A673 (cell line): ENCODE data around the gene ZCCHC10. TPM values are rescaled to one million over a fixed set of nuclear protein-coding genes. Genes with fewer than 3 reads are reported as not detected.
"Not testable (repeated sequence)": the region's sequence is repeated elsewhere in the genome, so short reads cannot be mapped to it uniquely, and the experiment has no call there.

Source experiments
- BruUV-seq: library from RNA; stranded (reverse); fragments of 400-500 nt; replicated peaks from 2 replicates; lab custom pipeline; 2021; lab: Mats Ljungman, UMichigan
- CTCF ChIA-PET: fragments of 300-600 bp; sonication (Branson Sonifier 250); formaldehyde crosslinking; loops from one replicate; lab custom pipeline; 2022; ENCODE audit warnings: antibody characterized with exemption; lab: Charles Lee
- POLR2A ChIA-PET: fragments of 300-600 bp; sonication (Branson Sonifier 250); formaldehyde crosslinking; loops from one replicate; lab custom pipeline; 2022; ENCODE audit warnings: antibody characterized with exemption; ENCODE audit not compliant: low non-redundant PET; lab: Charles Lee
- DNase-seq: peaks from one replicate; pipeline ENCODE4 v3.0.0-alpha.2; 2015; ENCODE audit warnings: low spot score
- H3K27ac ChIP-seq: fragments of 200-600 bp; sonication (generic); 2 replicates; pipeline ENCODE4 v1.5.1; 2016; ENCODE audit warnings: mixed run types, low read depth, mild to moderate bottlenecking, mixed read lengths, antibody characterized with exemption, low read length; ENCODE audit not compliant: poor library complexity, severe bottlenecking
- H3K27me3 ChIP-seq: fragments of 200-600 bp; sonication (generic); replicated peaks from 2 replicates; pipeline ENCODE4 v1.6.1; 2017; ENCODE audit warnings: mixed run types, low read depth, mild to moderate bottlenecking, mixed read lengths, antibody characterized with exemption, low read length; ENCODE audit not compliant: insufficient read depth, poor library complexity
- H3K36me3 ChIP-seq: fragments of 200-600 bp; sonication (generic); 2 replicates; pipeline ENCODE4 v1.6.1; 2016; ENCODE audit warnings: mixed run types, mild to moderate bottlenecking, mixed read lengths, antibody characterized with exemption, low read length; ENCODE audit not compliant: insufficient read depth, poor library complexity, severe bottlenecking
- H3K4me1 ChIP-seq: fragments of 200-600 bp; sonication (generic); 2 replicates; pipeline ENCODE4 v1.6.1; 2017; ENCODE audit warnings: mixed run types, mild to moderate bottlenecking, mixed read lengths, antibody characterized with exemption, low read length; ENCODE audit not compliant: insufficient read depth, poor library complexity, severe bottlenecking
- H3K4me3 ChIP-seq: fragments of 200-600 bp; sonication (generic); 2 replicates; pipeline ENCODE4 v1.5.1; 2016; ENCODE audit warnings: low read depth, mixed run types, mild to moderate bottlenecking, mixed read lengths, low read length; ENCODE audit not compliant: poor library complexity, severe bottlenecking
- H3K9me3 ChIP-seq: fragments of 200-600 bp; sonication (generic); 2 replicates; pipeline ENCODE4 v1.6.1; 2016; ENCODE audit warnings: mixed run types, low read depth, mild to moderate bottlenecking, mixed read lengths, antibody characterized with exemption, low read length; ENCODE audit not compliant: poor library complexity, severe bottlenecking
- EZH2 ChIP-seq: fragments of 200-600 bp; sonication (generic); IDR thresholded peaks from 2 replicates; pipeline ENCODE4 v1.6.1; 2017; ENCODE audit warnings: borderline replicate concordance, low read depth, mild to moderate bottlenecking, mixed read lengths, antibody characterized with exemption, low read length; ENCODE audit not compliant: poor library complexity, severe bottlenecking
- intact Hi-C: fragments of 100-400 bp; cut with micrococcal nuclease; formaldehyde crosslinking; loops from one replicate; pipeline ENCODE4 v1.10.0; 2022; ENCODE audit not compliant: unreplicated experiment
- total RNA-seq: library from RNA; stranded (reverse); gene quantifications from 2 replicates; pipeline ENCODE4 v1.2.3, GENCODE V29; 2021
- TF ChIP-seq, protein P1 (sequence below): fragments of 300-800, 200-600 bp; sonication (generic); conservative IDR thresholded peaks from 2 replicates; pipeline ENCODE4 v1.5.1; 2017; ENCODE audit warnings: low read depth, mild to moderate bottlenecking, antibody characterized with exemption, low read length, moderate library complexity, mixed read lengths

ZCCHC10 gene
- total RNA-seq, 1 experiment from 2014 or later = 31.2 TPM

GRCh38 chr5:133017964-133018363 lies 8.4 kb downstream of the ZCCHC10 start:
- intact Hi-C loops = no loop called here
- Histone ChIP-seq H3K4me3 (no peak overlapping the region), H3K36me3 (peaks cover 19% of the 10 kb centered on the region), H3K9me3 (no peaks in the 10 kb centered on the region), H3K27ac (no peak overlapping the region), H3K27me3 (no peaks in the 10 kb centered on the region), H3K4me1 (no peaks in the 10 kb centered on the region)
- no TSS peak for BruUV-seq
- CTCF ChIA-PET = no interaction called here
- DNase-seq = no peak
- no peak for TF ChIP-seq EZH2
- TF ChIP-seq, protein P1, sequence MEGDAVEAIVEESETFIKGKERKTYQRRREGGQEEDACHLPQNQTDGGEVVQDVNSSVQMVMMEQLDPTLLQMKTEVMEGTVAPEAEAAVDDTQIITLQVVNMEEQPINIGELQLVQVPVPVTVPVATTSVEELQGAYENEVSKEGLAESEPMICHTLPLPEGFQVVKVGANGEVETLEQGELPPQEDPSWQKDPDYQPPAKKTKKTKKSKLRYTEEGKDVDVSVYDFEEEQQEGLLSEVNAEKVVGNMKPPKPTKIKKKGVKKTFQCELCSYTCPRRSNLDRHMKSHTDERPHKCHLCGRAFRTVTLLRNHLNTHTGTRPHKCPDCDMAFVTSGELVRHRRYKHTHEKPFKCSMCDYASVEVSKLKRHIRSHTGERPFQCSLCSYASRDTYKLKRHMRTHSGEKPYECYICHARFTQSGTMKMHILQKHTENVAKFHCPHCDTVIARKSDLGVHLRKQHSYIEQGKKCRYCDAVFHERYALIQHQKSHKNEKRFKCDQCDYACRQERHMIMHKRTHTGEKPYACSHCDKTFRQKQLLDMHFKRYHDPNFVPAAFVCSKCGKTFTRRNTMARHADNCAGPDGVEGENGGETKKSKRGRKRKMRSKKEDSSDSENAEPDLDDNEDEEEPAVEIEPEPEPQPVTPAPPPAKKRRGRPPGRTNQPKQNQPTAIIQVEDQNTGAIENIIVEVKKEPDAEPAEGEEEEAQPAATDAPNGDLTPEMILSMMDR = no peak
- POLR2A ChIA-PET = no interaction called here

GRCh38 chr5:133015466-133015865 lies 10.9 kb downstream of the ZCCHC10 start:
- Histone ChIP-seq H3K27me3 (no peaks in the 10 kb centered on the region), H3K36me3 (peaks cover 13% of the 10 kb centered on the region), H3K9me3 (no peaks in the 10 kb centered on the region), H3K4me3 (no peak overlapping the region), H3K4me1 (no peaks in the 10 kb centered on the region), H3K27ac (no peak overlapping the region)
- TF ChIP-seq, protein P1 = no peak
- POLR2A ChIA-PET = no interaction called here
- BruUV-seq = no TSS peak
- DNase-seq = no peak
- CTCF ChIA-PET = no interaction called here
- intact Hi-C loops = no loop called here

GRCh38 chr5:133008455-133008854 lies 17.9 kb downstream of the ZCCHC10 start:
- H3K27ac ChIP-seq, H3K9me3 ChIP-seq, H3K4me1 ChIP-seq, POLR2A ChIA-PET, BruUV-seq, H3K4me3 ChIP-seq, H3K27me3 ChIP-seq, intact Hi-C loops, CTCF ChIA-PET, DNase-seq, H3K36me3 ChIP-seq: not testable (repeated sequence)

GRCh38 chr5:133006653-133007052 lies 19.7 kb downstream of the ZCCHC10 start:
- Histone ChIP-seq H3K27ac (no peak overlapping the region), H3K4me3 (no peak overlapping the region), H3K4me1 (no peaks in the 10 kb centered on the region), H3K9me3 (no peaks in the 10 kb centered on the region), H3K36me3 (peaks cover 4% of the 10 kb centered on the region), H3K27me3 (no peaks in the 10 kb centered on the region)
- no peak for DNase-seq
- ChIA-PET POLR2A (no interaction called here), CTCF (no interaction called here)
- intact Hi-C loops = no loop called here
- TF ChIP-seq EZH2 = no peak
- TF ChIP-seq, protein P1 = no peak
- BruUV-seq = no TSS peak
